Liver (tissue), 9 donors: ENCODE results near the gene ACD. TPM values are rescaled to one million over a fixed set of nuclear protein-coding genes. Genes with fewer than 3 reads are reported as not detected.

ENCODE experiments used
- DNase-seq: peaks from one replicate; pipeline ENCODE4 v3.0.0-alpha.2; 2017; ENCODE audit warnings: low spot score
- H3K27ac ChIP-seq, 2 donors: one replicate each; pipeline ENCODE4 v1.7.0; 2013; ENCODE audit warnings: inconsistent platforms in 2 of 2, low read length in 2 of 2, control low read depth in 1 of 2, low read depth in 1 of 2, mild to moderate bottlenecking in 1 of 2
- H3K27me3 ChIP-seq, 4 donors: one replicate each; pipeline versions ENCODE4 v1.6.1 to v1.7.0; 2013; ENCODE audit warnings: low read length in 3 of 4, inconsistent platforms in 1 of 4, mild to moderate bottlenecking in 1 of 4, moderate library complexity in 1 of 4; ENCODE audit not compliant: control insufficient read depth in 4 of 4, insufficient read depth in 4 of 4
- H3K36me3 ChIP-seq, 4 donors: one replicate each; pipeline versions ENCODE4 v1.6.1 to v1.7.0; 2013; ENCODE audit warnings: low read length in 3 of 4, mild to moderate bottlenecking in 3 of 4, low read depth in 1 of 4, moderate library complexity in 1 of 4; ENCODE audit not compliant: control insufficient read depth in 4 of 4, insufficient read depth in 3 of 4
- H3K4me1 ChIP-seq, 4 donors: one replicate each; pipeline versions ENCODE4 v1.6.1 to v1.7.0; 2013; ENCODE audit warnings: low read length in 3 of 4, mild to moderate bottlenecking in 3 of 4, moderate library complexity in 1 of 4; ENCODE audit not compliant: control insufficient read depth in 4 of 4, insufficient read depth in 4 of 4
- H3K4me3 ChIP-seq, 3 donors: one replicate each; pipeline versions ENCODE4 v1.6.1 to v1.7.0; 2013; ENCODE audit warnings: low read length in 3 of 3, control low read depth in 1 of 3, low read depth in 1 of 3, mild to moderate bottlenecking in 1 of 3
- H3K9ac ChIP-seq, 2 donors: one replicate each; pipeline ENCODE4 v1.7.0; 2013; ENCODE audit warnings: low read length in 2 of 2, mild to moderate bottlenecking in 2 of 2, moderate library complexity in 2 of 2, control low read depth in 1 of 2, low read depth in 1 of 2
- H3K9me3 ChIP-seq, 4 donors: one replicate each; pipeline versions ENCODE4 v1.6.1 to v1.7.0; 2013; ENCODE audit warnings: low read length in 3 of 4; ENCODE audit not compliant: control insufficient read depth in 4 of 4
- EGR1 ChIP-seq, 2 donors: IDR thresholded peaks; 2 replicates each; pipeline ENCODE4 v1.6.1; 2016 to 2018; ENCODE audit warnings: antibody characterized with exemption in 2 of 2, low read depth in 2 of 2
- FOXA1 ChIP-seq: IDR thresholded peaks from 2 replicates; pipeline ENCODE4 v1.6.1; 2016; ENCODE audit warnings: antibody characterized with exemption
- GABPA ChIP-seq, 2 donors: IDR thresholded peaks in 1 of 2; conservative IDR thresholded peaks in 1 of 2; 2 replicates each; pipeline ENCODE4 v1.6.1; 2016; ENCODE audit warnings: antibody characterized with exemption in 2 of 2, mild to moderate bottlenecking in 1 of 2, moderate library complexity in 1 of 2
- HNF4A ChIP-seq, 2 donors: conservative IDR thresholded peaks; 2 replicates each; pipeline ENCODE4 v1.6.1; 2016; ENCODE audit warnings: antibody characterized with exemption in 2 of 2, mild to moderate bottlenecking in 2 of 2
- HNF4G ChIP-seq: IDR thresholded peaks from 2 replicates; pipeline ENCODE4 v1.6.1; 2016; ENCODE audit warnings: antibody characterized with exemption
- JUND ChIP-seq, 2 donors: IDR thresholded peaks; 2 replicates each; pipeline ENCODE4 v1.6.1; 2016; ENCODE audit warnings: antibody characterized with exemption in 2 of 2
- NR2F2 ChIP-seq: IDR thresholded peaks from 2 replicates; pipeline ENCODE4 v1.6.1; 2016; ENCODE audit warnings: antibody characterized with exemption
- RAD21 ChIP-seq, 2 donors: IDR thresholded peaks; 2 replicates each; pipeline ENCODE4 v1.6.1; 2016; ENCODE audit warnings: antibody characterized with exemption in 2 of 2, mild to moderate bottlenecking in 2 of 2
- RXRA ChIP-seq, 2 donors: IDR thresholded peaks; 2 replicates each; pipeline ENCODE4 v1.6.1; 2017 to 2018; ENCODE audit warnings: antibody characterized with exemption in 2 of 2, mild to moderate bottlenecking in 1 of 2
- SP1 ChIP-seq: IDR thresholded peaks from 2 replicates; pipeline ENCODE4 v1.6.1; 2018; ENCODE audit warnings: antibody characterized with exemption, mild to moderate bottlenecking
- TAF1 ChIP-seq: conservative IDR thresholded peaks from 2 replicates; pipeline ENCODE4 v1.6.1; 2016; ENCODE audit warnings: antibody characterized with exemption, mild to moderate bottlenecking
- YY1 ChIP-seq: IDR thresholded peaks from 2 replicates; pipeline ENCODE4 v1.6.1; 2016; ENCODE audit warnings: antibody characterized with exemption, mild to moderate bottlenecking
- WGBS: extraction: QIAGEN DNeasy Blood & Tissue Kit; methylation state at CpG from one replicate; pipeline ENCODE4 v1.1.7; 2013; 5-methylcytosine and 5-hydroxymethylcytosine counted together
- polyA plus RNA-seq, 2 donors: library from polyadenylated mRNA; stranded (reverse) in 1 of 2; unstranded in 1 of 2; fragments of 200-250 nt in 1 of 2; fragments of >200 nt in 1 of 2; fragmentation: Nextera tagmentation in 1 of 2; extraction: Ambion mirVana in 1 of 2; gene quantifications; one replicate each; pipeline versions ENCODE4 v1.2.1 to v1.2.3, GENCODE V29; 2013 to 2015
- total RNA-seq, 2 donors: library from RNA; depleted of rRNA; stranded (reverse); fragments of >200 nt; gene quantifications; one replicate each; pipeline ENCODE4 v1.2.3, GENCODE V29; 2014
- TF ChIP-seq, protein P1 (sequence below): fragments of 150-350 bp; IDR thresholded peaks from 2 replicates; pipeline ENCODE4 v1.5.1; 2017; ENCODE audit warnings: improper control_type of control experiment, low read depth, low read length; ENCODE audit not compliant: missing input control
- TF ChIP-seq, protein P2 (sequence below): IDR thresholded peaks from 2 replicates; pipeline ENCODE4 v1.6.1; 2016; ENCODE audit warnings: antibody characterized with exemption
- TF ChIP-seq, protein P3 (sequence below): IDR thresholded peaks from 2 replicates; pipeline ENCODE4 v1.6.1; 2016; ENCODE audit warnings: antibody characterized with exemption, mild to moderate bottlenecking
- TF ChIP-seq, protein P4 (sequence below): IDR thresholded peaks from 2 replicates; pipeline ENCODE4 v1.6.1; 2016; ENCODE audit warnings: antibody characterized with exemption
- TF ChIP-seq, protein P5 (sequence below): IDR thresholded peaks from 2 replicates; pipeline ENCODE4 v1.6.1; 2016; ENCODE audit warnings: antibody characterized with exemption
- donor health status: healthy.
- donor health status: healthy.
- donor health status: healthy.
- donor health status: healthy.
- donor health status: healthy.

Gene ACD
- total and polyA plus RNA-seq, 4 donors, result 4.3 to 5.6 (median 5.1) TPM

DNA sequence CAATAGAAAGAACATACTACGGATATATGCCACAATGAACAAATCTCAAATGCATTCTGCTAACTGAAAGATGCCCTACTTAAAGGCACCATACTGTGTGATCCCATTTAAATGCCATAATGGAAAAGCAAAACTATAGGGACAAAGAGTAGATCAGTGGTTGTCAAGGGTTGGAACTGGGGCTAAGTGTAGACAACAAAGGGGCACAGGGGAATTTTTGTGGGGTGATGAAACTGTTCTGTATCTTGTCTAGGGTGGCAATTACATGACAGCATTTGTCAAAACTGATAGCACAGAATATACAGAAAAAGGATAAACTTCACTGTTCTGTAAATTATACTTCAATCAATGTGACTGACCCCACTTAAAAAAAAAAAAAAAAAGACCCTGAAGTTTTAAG lies 41.4 kb upstream of the ACD start:
- H3K9ac ChIP-seq, result no peak overlapping the region
- H3K9me3 ChIP-seq, result no peaks in the 10 kb centered on the region
- H3K27ac ChIP-seq, result no peak overlapping the region
- no peak overlapping the region for H3K4me3 ChIP-seq
- peaks cover 0 to 20% (median 9%) of the 10 kb centered on the region in 4 donors for H3K4me1 ChIP-seq
- DNase-seq, result no peak
- WGBS, result 97% methylated on average over 1 of the region's 1 CpG
- H3K27me3 ChIP-seq, result no peaks in the 10 kb centered on the region
- H3K36me3 ChIP-seq, result peaks cover 0 to 2% (median 2%) of the 10 kb centered on the region in 4 donors
- TF ChIP-seq HNF4A (conservative IDR thresholded peaks at IDR 0.05) (no peak), FOXA1 (no peak), SP1 (no peak), EGR1 (IDR thresholded peaks at IDR 0.05; ENCODE audit: low read depth in 2 of 2) (no peak), HNF4G (no peak), YY1 (no peak), GABPA (IDR thresholded peaks at IDR 0.05 in 1 of 2, conservative IDR thresholded peaks at IDR 0.05 in 1 of 2) (no peak), TAF1 (no peak), RXRA (IDR thresholded peaks at IDR 0.05) (no peak), NR2F2 (no peak)
- TF ChIP-seq, protein P1, sequence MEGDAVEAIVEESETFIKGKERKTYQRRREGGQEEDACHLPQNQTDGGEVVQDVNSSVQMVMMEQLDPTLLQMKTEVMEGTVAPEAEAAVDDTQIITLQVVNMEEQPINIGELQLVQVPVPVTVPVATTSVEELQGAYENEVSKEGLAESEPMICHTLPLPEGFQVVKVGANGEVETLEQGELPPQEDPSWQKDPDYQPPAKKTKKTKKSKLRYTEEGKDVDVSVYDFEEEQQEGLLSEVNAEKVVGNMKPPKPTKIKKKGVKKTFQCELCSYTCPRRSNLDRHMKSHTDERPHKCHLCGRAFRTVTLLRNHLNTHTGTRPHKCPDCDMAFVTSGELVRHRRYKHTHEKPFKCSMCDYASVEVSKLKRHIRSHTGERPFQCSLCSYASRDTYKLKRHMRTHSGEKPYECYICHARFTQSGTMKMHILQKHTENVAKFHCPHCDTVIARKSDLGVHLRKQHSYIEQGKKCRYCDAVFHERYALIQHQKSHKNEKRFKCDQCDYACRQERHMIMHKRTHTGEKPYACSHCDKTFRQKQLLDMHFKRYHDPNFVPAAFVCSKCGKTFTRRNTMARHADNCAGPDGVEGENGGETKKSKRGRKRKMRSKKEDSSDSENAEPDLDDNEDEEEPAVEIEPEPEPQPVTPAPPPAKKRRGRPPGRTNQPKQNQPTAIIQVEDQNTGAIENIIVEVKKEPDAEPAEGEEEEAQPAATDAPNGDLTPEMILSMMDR, result no peak
- TF ChIP-seq, protein P2, sequence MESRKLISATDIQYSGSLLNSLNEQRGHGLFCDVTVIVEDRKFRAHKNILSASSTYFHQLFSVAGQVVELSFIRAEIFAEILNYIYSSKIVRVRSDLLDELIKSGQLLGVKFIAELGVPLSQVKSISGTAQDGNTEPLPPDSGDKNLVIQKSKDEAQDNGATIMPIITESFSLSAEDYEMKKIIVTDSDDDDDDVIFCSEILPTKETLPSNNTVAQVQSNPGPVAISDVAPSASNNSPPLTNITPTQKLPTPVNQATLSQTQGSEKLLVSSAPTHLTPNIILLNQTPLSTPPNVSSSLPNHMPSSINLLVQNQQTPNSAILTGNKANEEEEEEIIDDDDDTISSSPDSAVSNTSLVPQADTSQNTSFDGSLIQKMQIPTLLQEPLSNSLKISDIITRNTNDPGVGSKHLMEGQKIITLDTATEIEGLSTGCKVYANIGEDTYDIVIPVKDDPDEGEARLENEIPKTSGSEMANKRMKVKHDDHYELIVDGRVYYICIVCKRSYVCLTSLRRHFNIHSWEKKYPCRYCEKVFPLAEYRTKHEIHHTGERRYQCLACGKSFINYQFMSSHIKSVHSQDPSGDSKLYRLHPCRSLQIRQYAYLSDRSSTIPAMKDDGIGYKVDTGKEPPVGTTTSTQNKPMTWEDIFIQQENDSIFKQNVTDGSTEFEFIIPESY, result no peak
- TF ChIP-seq, protein P3, sequence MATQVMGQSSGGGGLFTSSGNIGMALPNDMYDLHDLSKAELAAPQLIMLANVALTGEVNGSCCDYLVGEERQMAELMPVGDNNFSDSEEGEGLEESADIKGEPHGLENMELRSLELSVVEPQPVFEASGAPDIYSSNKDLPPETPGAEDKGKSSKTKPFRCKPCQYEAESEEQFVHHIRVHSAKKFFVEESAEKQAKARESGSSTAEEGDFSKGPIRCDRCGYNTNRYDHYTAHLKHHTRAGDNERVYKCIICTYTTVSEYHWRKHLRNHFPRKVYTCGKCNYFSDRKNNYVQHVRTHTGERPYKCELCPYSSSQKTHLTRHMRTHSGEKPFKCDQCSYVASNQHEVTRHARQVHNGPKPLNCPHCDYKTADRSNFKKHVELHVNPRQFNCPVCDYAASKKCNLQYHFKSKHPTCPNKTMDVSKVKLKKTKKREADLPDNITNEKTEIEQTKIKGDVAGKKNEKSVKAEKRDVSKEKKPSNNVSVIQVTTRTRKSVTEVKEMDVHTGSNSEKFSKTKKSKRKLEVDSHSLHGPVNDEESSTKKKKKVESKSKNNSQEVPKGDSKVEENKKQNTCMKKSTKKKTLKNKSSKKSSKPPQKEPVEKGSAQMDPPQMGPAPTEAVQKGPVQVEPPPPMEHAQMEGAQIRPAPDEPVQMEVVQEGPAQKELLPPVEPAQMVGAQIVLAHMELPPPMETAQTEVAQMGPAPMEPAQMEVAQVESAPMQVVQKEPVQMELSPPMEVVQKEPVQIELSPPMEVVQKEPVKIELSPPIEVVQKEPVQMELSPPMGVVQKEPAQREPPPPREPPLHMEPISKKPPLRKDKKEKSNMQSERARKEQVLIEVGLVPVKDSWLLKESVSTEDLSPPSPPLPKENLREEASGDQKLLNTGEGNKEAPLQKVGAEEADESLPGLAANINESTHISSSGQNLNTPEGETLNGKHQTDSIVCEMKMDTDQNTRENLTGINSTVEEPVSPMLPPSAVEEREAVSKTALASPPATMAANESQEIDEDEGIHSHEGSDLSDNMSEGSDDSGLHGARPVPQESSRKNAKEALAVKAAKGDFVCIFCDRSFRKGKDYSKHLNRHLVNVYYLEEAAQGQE, result no peak
- TF ChIP-seq, protein P4, sequence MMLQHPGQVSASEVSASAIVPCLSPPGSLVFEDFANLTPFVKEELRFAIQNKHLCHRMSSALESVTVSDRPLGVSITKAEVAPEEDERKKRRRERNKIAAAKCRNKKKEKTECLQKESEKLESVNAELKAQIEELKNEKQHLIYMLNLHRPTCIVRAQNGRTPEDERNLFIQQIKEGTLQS, result no peak

DNA sequence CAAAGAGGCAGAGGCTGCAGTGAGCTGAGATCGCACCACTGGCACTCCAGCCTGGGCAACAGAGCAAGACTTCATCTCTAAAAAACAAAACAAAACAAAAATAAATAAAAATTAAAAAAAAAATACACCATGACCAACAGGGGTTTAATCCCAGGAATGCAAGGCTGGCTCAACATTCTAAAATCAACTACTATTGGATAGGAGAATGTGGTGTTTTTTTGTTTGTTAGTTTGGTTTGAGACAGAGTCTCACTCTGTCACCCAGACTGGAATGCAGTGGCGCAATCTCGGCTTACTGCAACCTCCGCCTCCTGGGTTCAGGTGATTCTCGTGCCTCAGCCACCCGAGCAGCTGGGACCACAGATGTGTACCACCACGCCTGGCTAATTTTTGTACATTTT lies 39.2 kb upstream of the ACD start:
- H3K9me3 ChIP-seq, result no peaks in the 10 kb centered on the region
- no peak overlapping the region for H3K4me3 ChIP-seq
- H3K36me3 ChIP-seq, result peaks cover 0 to 2% (median 2%) of the 10 kb centered on the region in 4 donors
- H3K27ac ChIP-seq, result no peak overlapping the region
- TF ChIP-seq NR2F2 (no peak), FOXA1 (no peak), RXRA (IDR thresholded peaks at IDR 0.05) (no peak), JUND (IDR thresholded peaks at IDR 0.05) (no peak), SP1 (no peak), YY1 (no peak), RAD21 (IDR thresholded peaks at IDR 0.05) (no peak), EGR1 (IDR thresholded peaks at IDR 0.05; ENCODE audit: low read depth in 2 of 2) (no peak), GABPA (IDR thresholded peaks at IDR 0.05 in 1 of 2, conservative IDR thresholded peaks at IDR 0.05 in 1 of 2) (no peak), HNF4G (no peak)
- TF ChIP-seq, protein P5, sequence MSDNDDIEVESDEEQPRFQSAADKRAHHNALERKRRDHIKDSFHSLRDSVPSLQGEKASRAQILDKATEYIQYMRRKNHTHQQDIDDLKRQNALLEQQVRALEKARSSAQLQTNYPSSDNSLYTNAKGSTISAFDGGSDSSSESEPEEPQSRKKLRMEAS, result no peak
- TF ChIP-seq, protein P3, result no peak
- peaks cover 0 to 20% (median 10%) of the 10 kb centered on the region in 4 donors for H3K4me1 ChIP-seq
- H3K27me3 ChIP-seq, result no peaks in the 10 kb centered on the region
- no peak overlapping the region for H3K9ac ChIP-seq
- no peak for DNase-seq
- 91% methylated on average over 7 of the region's 7 CpGs for WGBS
